Smooth muscle cell (in vitro differentiated cells): ENCODE results near the gene MGAT2. TPM values are rescaled to one million over a fixed set of nuclear protein-coding genes. Genes with fewer than 3 reads are reported as not detected.
"Not testable (repeated sequence)": the region's sequence is repeated elsewhere in the genome, so short reads cannot be mapped to it uniquely, and the experiment has no call there.

Experiments used
- DNase-seq: peaks from one replicate; lab custom pipeline; 2025; ENCODE audit not compliant: unreplicated experiment; lab: John Stamatoyannopoulos, UW
- H2AFZ ChIP-seq: fragments of 200-600 bp; sonication (generic); 2 replicates; pipeline ENCODE4 v1.6.0; 2016; ENCODE audit warnings: antibody characterized with exemption, low read depth, mild to moderate bottlenecking
- H3F3A ChIP-seq: fragments of 200-600 bp; sonication (generic); 2 replicates; pipeline ENCODE4 v1.6.0; 2017; ENCODE audit warnings: antibody characterized with exemption, low read depth
- H3K27ac ChIP-seq: fragments of 200-600 bp; sonication (generic); 2 replicates; pipeline ENCODE4 v1.5.1; 2016; ENCODE audit warnings: low read depth, mild to moderate bottlenecking
- H3K27me3 ChIP-seq: fragments of 200-600 bp; sonication (generic); 2 replicates; pipeline ENCODE4 v1.6.1; 2016; ENCODE audit warnings: low read depth, mild to moderate bottlenecking
- H3K36me3 ChIP-seq: fragments of 200-600 bp; sonication (generic); 2 replicates; pipeline ENCODE4 v1.5.1; 2016; ENCODE audit warnings: low read depth
- H3K4me1 ChIP-seq: fragments of 200-600 bp; sonication (generic); 2 replicates; pipeline ENCODE4 v1.5.1; 2016; ENCODE audit warnings: low read depth
- H3K4me2 ChIP-seq: fragments of 200-600 bp; sonication (generic); 2 replicates; pipeline ENCODE4 v1.6.0; 2016; ENCODE audit warnings: mild to moderate bottlenecking
- H3K4me3 ChIP-seq: fragments of 200-600 bp; sonication (generic); 2 replicates; pipeline ENCODE4 v1.5.1; 2016; ENCODE audit warnings: mild to moderate bottlenecking
- H3K79me2 ChIP-seq: fragments of 200-600 bp; sonication (generic); 2 replicates; pipeline ENCODE4 v1.6.0; 2016; ENCODE audit warnings: low read depth, mild to moderate bottlenecking
- H3K9ac ChIP-seq: fragments of 200-600 bp; sonication (generic); 2 replicates; pipeline ENCODE4 v1.6.0; 2016; ENCODE audit warnings: low read depth
- H3K9me3 ChIP-seq: fragments of 200-600 bp; sonication (generic); replicated peaks from 2 replicates; pipeline ENCODE4 v1.5.1; 2016; ENCODE audit warnings: low read depth
- H4K20me1 ChIP-seq: fragments of 200-600 bp; sonication (generic); 2 replicates; pipeline ENCODE4 v1.6.0; 2016; ENCODE audit warnings: low read depth
- WGBS: methylation state at CpG from one replicate; pipeline ENCODE4 v1.1.7; 2016; ENCODE audit warnings: low lambda C conversion rate; 5-methylcytosine and 5-hydroxymethylcytosine counted together
- polyA plus RNA-seq: library from polyadenylated mRNA; unstranded; fragments of >200 nt; fragmentation: Nextera tagmentation; extraction: Ambion mirVana; gene quantifications from 2 replicates; pipeline ENCODE4 v1.2.1, GENCODE V29; 2016
- total RNA-seq: library from RNA; depleted of rRNA; stranded (reverse); fragments of >200 nt; gene quantifications from 2 replicates; pipeline ENCODE4 v1.2.3, GENCODE V29; 2014
- TF ChIP-seq, protein P1 (sequence below): fragments of 200-600 bp; sonication (generic); IDR thresholded peaks from 2 replicates; pipeline ENCODE4 v1.5.1; 2017; ENCODE audit warnings: borderline replicate concordance, mild to moderate bottlenecking, antibody characterized with exemption; ENCODE audit not compliant: insufficient read depth, poor library complexity, severe bottlenecking

MGAT2 gene
- total and polyA plus RNA-seq, 2 experiments from 2014 or later = 41.0 to 50.9 TPM

DNA sequence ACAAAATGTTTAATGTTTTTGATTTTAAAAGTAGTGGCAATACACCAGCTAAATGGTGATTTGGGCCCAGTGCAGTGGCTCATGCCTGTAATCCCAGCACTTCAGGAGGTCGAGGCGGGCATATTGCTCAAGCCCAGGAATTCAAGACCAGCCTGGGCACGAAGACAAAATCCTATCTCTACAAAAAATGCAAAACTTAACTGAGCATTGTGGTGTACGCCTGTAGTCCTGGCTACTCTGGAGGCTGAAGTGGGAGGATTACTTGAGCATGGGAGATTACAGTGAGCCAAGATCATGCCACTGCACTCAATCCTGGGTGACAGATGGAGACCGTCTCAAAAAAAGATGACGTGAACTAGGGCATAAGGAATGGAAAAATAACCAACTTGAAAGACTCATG lies 4.8 kb upstream of the MGAT2 start:
- Histone ChIP-seq H3K36me3 (no peaks in the 10 kb centered on the region), H3K27me3 (no peaks in the 10 kb centered on the region), H2AFZ (no peak overlapping the region), H3K4me1 (peaks cover 14% of the 10 kb centered on the region), H4K20me1 (peaks cover 30% of the 10 kb centered on the region), H3K27ac (peak overlapping the region; percentile 23), H3K9me3 (no peaks in the 10 kb centered on the region), H3K4me3 (no peak overlapping the region), H3K4me2 (no peak overlapping the region), H3K79me2 (peaks cover 22% of the 10 kb centered on the region), H3K9ac (no peak overlapping the region), H3F3A (peaks cover 18% of the 10 kb centered on the region)
- 89% methylated on average over 6 of the region's 6 CpGs for WGBS
- TF ChIP-seq, protein P1, sequence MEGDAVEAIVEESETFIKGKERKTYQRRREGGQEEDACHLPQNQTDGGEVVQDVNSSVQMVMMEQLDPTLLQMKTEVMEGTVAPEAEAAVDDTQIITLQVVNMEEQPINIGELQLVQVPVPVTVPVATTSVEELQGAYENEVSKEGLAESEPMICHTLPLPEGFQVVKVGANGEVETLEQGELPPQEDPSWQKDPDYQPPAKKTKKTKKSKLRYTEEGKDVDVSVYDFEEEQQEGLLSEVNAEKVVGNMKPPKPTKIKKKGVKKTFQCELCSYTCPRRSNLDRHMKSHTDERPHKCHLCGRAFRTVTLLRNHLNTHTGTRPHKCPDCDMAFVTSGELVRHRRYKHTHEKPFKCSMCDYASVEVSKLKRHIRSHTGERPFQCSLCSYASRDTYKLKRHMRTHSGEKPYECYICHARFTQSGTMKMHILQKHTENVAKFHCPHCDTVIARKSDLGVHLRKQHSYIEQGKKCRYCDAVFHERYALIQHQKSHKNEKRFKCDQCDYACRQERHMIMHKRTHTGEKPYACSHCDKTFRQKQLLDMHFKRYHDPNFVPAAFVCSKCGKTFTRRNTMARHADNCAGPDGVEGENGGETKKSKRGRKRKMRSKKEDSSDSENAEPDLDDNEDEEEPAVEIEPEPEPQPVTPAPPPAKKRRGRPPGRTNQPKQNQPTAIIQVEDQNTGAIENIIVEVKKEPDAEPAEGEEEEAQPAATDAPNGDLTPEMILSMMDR = no peak
- no peak for DNase-seq

DNA sequence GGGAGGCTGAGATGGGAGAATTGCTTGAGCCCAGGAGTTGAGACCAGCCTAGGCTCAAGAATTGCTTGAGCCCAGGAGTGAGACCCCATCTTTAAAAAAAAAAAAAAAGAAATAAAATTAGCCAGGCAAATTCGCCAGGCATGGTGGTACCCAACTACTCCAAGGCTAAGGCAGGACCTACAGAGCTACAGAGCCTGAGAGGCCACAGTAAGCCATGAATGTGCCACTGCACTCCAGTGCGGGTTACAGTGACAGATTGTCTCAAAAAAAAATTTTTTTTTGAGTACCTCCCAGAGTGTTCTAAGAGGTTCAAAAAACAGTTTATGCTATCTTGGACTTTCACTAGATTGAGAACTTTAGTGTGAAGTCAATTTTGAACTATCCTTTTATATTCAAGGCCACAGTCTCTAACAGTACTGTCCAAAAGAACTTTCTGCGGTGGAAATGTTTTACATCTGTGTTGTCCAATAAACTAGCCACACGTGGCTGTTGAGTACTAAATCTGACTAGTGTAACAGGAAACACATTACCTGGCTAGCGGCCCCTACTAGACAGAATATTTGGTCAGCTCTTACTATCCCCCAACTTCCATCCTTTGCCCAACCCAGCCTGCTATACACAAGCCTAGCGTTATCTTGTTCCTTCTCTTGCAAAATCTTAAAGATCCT lies 2.6 kb upstream of the MGAT2 start:
- peaks cover 49% of the 10 kb centered on the region for H4K20me1 ChIP-seq
- H3K4me2 ChIP-seq = peak overlapping the region; percentile 98
- H3K27me3 ChIP-seq = no peaks in the 10 kb centered on the region
- no peak overlapping the region for H3K4me3 ChIP-seq
- H3K4me1 ChIP-seq = peaks cover 31% of the 10 kb centered on the region
- H3F3A ChIP-seq = peaks cover 18% of the 10 kb centered on the region
- DNase-seq = no peak
- H2AFZ ChIP-seq = no peak overlapping the region
- no peak overlapping the region for H3K9ac ChIP-seq
- H3K79me2 ChIP-seq = peaks cover 44% of the 10 kb centered on the region
- no peaks in the 10 kb centered on the region for H3K9me3 ChIP-seq
- no peaks in the 10 kb centered on the region for H3K36me3 ChIP-seq
- TF ChIP-seq, protein P1 = no peak
- 92% methylated on average over 6 of the region's 6 CpGs for WGBS
- H3K27ac ChIP-seq = peak overlapping the region; percentile 96

DNA sequence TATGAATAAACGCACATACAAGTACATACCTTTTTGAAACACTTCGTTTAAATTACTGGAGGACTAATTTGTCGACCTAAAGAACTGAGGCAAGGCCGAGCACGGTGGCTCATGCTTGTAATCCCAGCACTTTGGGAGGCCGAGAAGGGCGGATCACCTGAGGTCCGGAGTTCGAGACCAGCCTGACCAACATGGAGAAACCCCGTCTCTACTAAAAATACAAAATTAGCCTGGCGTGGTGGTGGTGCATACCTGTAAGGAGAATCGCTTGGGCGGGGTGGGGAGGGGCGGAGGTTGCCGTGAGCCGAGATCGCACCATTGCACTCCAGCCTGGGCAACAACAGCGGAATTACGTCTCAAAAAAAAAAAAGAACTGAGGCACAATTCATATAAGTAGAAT lies 1.3 kb upstream of the MGAT2 start:
- not testable (repeated sequence) for DNase-seq
- 54% methylated on average over 19 of the region's 19 CpGs for WGBS

DNA sequence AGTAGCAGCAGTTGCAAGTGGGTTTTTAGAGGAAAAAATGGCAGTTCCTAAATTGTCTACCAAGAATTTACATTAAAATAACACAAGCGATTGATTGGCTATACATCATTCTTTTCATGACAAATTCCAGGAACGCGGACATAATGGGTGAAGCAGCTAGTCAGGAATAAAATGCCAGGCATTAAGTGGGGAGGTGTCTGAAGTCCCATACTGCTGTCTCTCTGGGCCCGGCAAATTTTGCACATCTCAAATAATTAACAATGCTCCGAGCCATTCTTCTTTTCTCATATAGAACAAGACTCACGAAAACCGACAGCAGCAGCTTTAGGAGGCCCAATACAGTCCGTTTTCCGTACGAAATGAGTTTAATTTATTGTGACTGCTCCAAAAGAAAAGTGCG lies 869 bp upstream of the MGAT2 start:
- Histone ChIP-seq H3K9ac (peak overlapping the region; percentile 95), H3F3A (peaks cover 18% of the 10 kb centered on the region), H3K27ac (peak overlapping the region; percentile 96), H4K20me1 (peaks cover 58% of the 10 kb centered on the region), H3K9me3 (no peaks in the 10 kb centered on the region), H3K36me3 (no peaks in the 10 kb centered on the region), H3K4me3 (peak overlapping the region; percentile 91), H3K79me2 (peaks cover 58% of the 10 kb centered on the region), H2AFZ (peak overlapping the region; percentile 62), H3K4me1 (peaks cover 36% of the 10 kb centered on the region), H3K27me3 (no peaks in the 10 kb centered on the region), H3K4me2 (peak overlapping the region; percentile 98)
- WGBS = under 1% methylated on average over 11 of the region's 11 CpGs
- DNase-seq = no peak
- TF ChIP-seq, protein P1 = no peak

More for the DNA sequence above, 1.3 kb upstream of the MGAT2 start:
- H3F3A ChIP-seq = peaks cover 18% of the 10 kb centered on the region
- H3K9me3 ChIP-seq, H3K27me3 ChIP-seq, H2AFZ ChIP-seq, H3K36me3 ChIP-seq: not testable (repeated sequence)
- H3K79me2 ChIP-seq = peaks cover 53% of the 10 kb centered on the region
- peak overlapping the region; percentile 95 for H3K9ac ChIP-seq
- H4K20me1 ChIP-seq = peaks cover 55% of the 10 kb centered on the region
- H3K4me1 ChIP-seq = peaks cover 36% of the 10 kb centered on the region
- peak overlapping the region; percentile 96 for H3K27ac ChIP-seq
- peak overlapping the region; percentile 91 for H3K4me3 ChIP-seq
- H3K4me2 ChIP-seq = peak overlapping the region; percentile 98
